K562 (cell line): Measurements from ENCODE around the gene REX1BD. TPM values are rescaled to one million over a fixed set of nuclear protein-coding genes. Genes with fewer than 3 reads are reported as not detected.

Source experiments
- ATAC-seq: fragments of 200-7000 bp; cut with Tn5 transposase; 3 replicates; pipeline ENCODE4 v1.9.1; 2020; ENCODE audit warnings: moderate library complexity
- BruUV-seq: library from RNA; stranded (reverse); fragments of 400-500 nt; replicated peaks from 2 replicates; lab custom pipeline; 2021; lab: Mats Ljungman, UMichigan
- CTCF ChIA-PET: fragments of 300-600 bp; formaldehyde crosslinking; extraction: SDS; loops from one replicate; lab custom pipeline; 2021; ENCODE audit warnings: low intra/inter-chr PET ratio; lab: Yijun Ruan, JAX
- POLR2A ChIA-PET: fragments of 300-600, 350-650 bp; sonication (Branson Sonifier 250); formaldehyde crosslinking; extraction: SDS; loops from one replicate; lab custom pipeline; 2021; ENCODE audit warnings: antibody characterized with exemption, inconsistent platforms; lab: Yijun Ruan, JAX
- DNase-seq, 4 experiments: peaks; one replicate each; pipeline versions ENCODE4 v3.0.0 to v3.0.0-alpha.2; 2011 to 2018; ENCODE audit warnings: low spot score in 3 of 4, mixed read lengths in 3 of 4; ENCODE audit errors: extremely low read depth in 1 of 4
- FAIRE-seq: peaks from 2 replicates; lab custom pipeline; 2011; peaks lifted over from hg19 to GRCh38; lab: Jason Lieb, UNC
- H2AFZ ChIP-seq: 2 replicates; pipeline ENCODE4 v1.6.0; 2011; ENCODE audit warnings: low read depth, low read length, control low read depth, inconsistent platforms
- H3K27ac ChIP-seq: fragments of 200-600 bp; 3 replicates; pipeline ENCODE4 v1.8.0; 2011; ENCODE audit warnings: low read depth, mild to moderate bottlenecking, control low read depth, inconsistent platforms, low read length, moderate library complexity, mixed read lengths; ENCODE audit errors: extremely low read depth
- H3K27me3 ChIP-seq, 2 experiments: fragments of 300-600 bp in 1 of 2; 2 replicates in 1 of 2; 3 replicates in 1 of 2; pipeline versions ENCODE4 v1.6.0 to v1.8.0; 2011; ENCODE audit warnings: inconsistent platforms in 2 of 2, low read length in 2 of 2, mild to moderate bottlenecking in 1 of 2, mixed read lengths in 1 of 2, moderate library complexity in 1 of 2; ENCODE audit not compliant: control insufficient read depth in 2 of 2, insufficient read depth in 2 of 2
- H3K36me3 ChIP-seq: fragments of 300-600 bp; 3 replicates; pipeline ENCODE4 v1.8.0; 2011; ENCODE audit warnings: mild to moderate bottlenecking, low read length, inconsistent platforms; ENCODE audit not compliant: control insufficient read depth, insufficient read depth
- H3K4me1 ChIP-seq, 2 experiments: fragments of 200-600 bp in 1 of 2; replicated peaks in 1 of 2; 2 replicates in 1 of 2; 3 replicates in 1 of 2; pipeline versions ENCODE4 v1.5.1 to v1.8.0; 2011; ENCODE audit warnings: inconsistent platforms in 2 of 2, low read length in 2 of 2, mild to moderate bottlenecking in 1 of 2, mixed read lengths in 1 of 2, moderate library complexity in 1 of 2; ENCODE audit not compliant: control insufficient read depth in 2 of 2, insufficient read depth in 2 of 2
- H3K4me2 ChIP-seq: 2 replicates; pipeline ENCODE4 v1.6.1; 2011; ENCODE audit warnings: low read length, control low read depth, inconsistent platforms, mixed read lengths; ENCODE audit not compliant: insufficient read depth
- H3K4me3 ChIP-seq: fragments of 200-600 bp; sonication (generic), shearing (Covaris generic); 2 replicates; pipeline ENCODE4 v1.5.1; 2016; ENCODE audit warnings: control low read depth, inconsistent platforms
- H3K79me2 ChIP-seq: fragments of 200-600 bp; 3 replicates; pipeline ENCODE4 v1.8.0; 2011; ENCODE audit warnings: low read length, inconsistent platforms; ENCODE audit not compliant: control insufficient read depth, insufficient read depth
- H3K9ac ChIP-seq, 2 experiments: 2 replicates each; pipeline versions ENCODE4 v1.6.0 to v1.6.1; 2011; ENCODE audit warnings: low read depth in 2 of 2, low read length in 2 of 2, control low read depth in 1 of 2, inconsistent platforms in 1 of 2, mild to moderate bottlenecking in 1 of 2, mixed read lengths in 1 of 2; ENCODE audit not compliant: insufficient read depth in 1 of 2
- H3K9me1 ChIP-seq: one replicate; pipeline ENCODE4 v1.6.0; 2011; ENCODE audit warnings: inconsistent platforms, mild to moderate bottlenecking, low read length, moderate library complexity; ENCODE audit not compliant: control insufficient read depth, insufficient read depth
- H3K9me3 ChIP-seq: replicated peaks from 2 replicates; pipeline ENCODE4 v1.5.1; 2011; ENCODE audit warnings: low read depth, low read length, inconsistent platforms; ENCODE audit not compliant: control insufficient read depth, insufficient read depth
- H4K20me1 ChIP-seq: replicated peaks from 2 replicates; pipeline ENCODE4 v1.6.1; 2011; ENCODE audit warnings: low read length, inconsistent platforms, mixed read lengths; ENCODE audit not compliant: control insufficient read depth, insufficient read depth
- BDP1 ChIP-seq: IDR thresholded peaks from 3 replicates; pipeline ENCODE4 v1.6.1; 2011; ENCODE audit not compliant: insufficient read length, insufficient read depth
- CBFB ChIP-seq: sonication (generic); formaldehyde crosslinking; IDR thresholded peaks from 2 replicates; pipeline ENCODE4 v1.4.0; 2020; ENCODE audit warnings: mild to moderate bottlenecking, missing genetic modification reagents
- CHCHD3 ChIP-seq: fragments of 250-450 bp; sonication (Bioruptor Pico); IDR thresholded peaks from 2 replicates; pipeline ENCODE4 v2.1.2; 2022; ENCODE audit warnings: mild to moderate bottlenecking
- DDX20 ChIP-seq: fragments of 450-650 bp; IDR thresholded peaks from 2 replicates; pipeline ENCODE4 v1.6.1; 2016; ENCODE audit warnings: missing genetic modification characterization, low read depth, mild to moderate bottlenecking, missing compliant biosample characterization, moderate library complexity
- GTF3C2 ChIP-seq: IDR thresholded peaks from 3 replicates; pipeline ENCODE4 v1.6.1; 2011; ENCODE audit warnings: borderline replicate concordance, mild to moderate bottlenecking, moderate library complexity; ENCODE audit not compliant: insufficient read length; ENCODE audit errors: extremely low read depth
- LARP7 ChIP-seq: fragments of 450-650 bp; IDR thresholded peaks from 2 replicates; pipeline ENCODE4 v1.6.1; 2016
- RBFOX2 ChIP-seq: fragments of 200-400 bp; formaldehyde crosslinking; IDR thresholded peaks from 2 replicates; pipeline ENCODE4 v1.6.1; 2017; ENCODE audit warnings: low read depth, mild to moderate bottlenecking, low read length, moderate library complexity
- SNAPC5 ChIP-seq: fragments of 250-450 bp; sonication (Bioruptor Pico); IDR thresholded peaks from 2 replicates; pipeline ENCODE4 v1.8.0; 2021; ENCODE audit warnings: moderate library complexity, mild to moderate bottlenecking, inconsistent platforms
- SPI1 ChIP-seq: IDR thresholded peaks from 2 replicates; pipeline ENCODE4 v1.6.1; 2011; ENCODE audit warnings: low read depth, low read length, control low read depth, borderline replicate concordance
- TCF3 ChIP-seq: sonication (generic); formaldehyde crosslinking; IDR thresholded peaks from 2 replicates; pipeline ENCODE4 v1.4.0; 2020; ENCODE audit warnings: mild to moderate bottlenecking, missing genetic modification reagents
- THAP7 ChIP-seq: fragments of 250-450 bp; sonication (Bioruptor Pico); IDR thresholded peaks from 2 replicates; pipeline ENCODE4 v1.5.0; 2021
- TOE1 ChIP-seq, 2 experiments: fragments of 450-650 bp in 1 of 2; sonication (generic) in 1 of 2; formaldehyde crosslinking in 1 of 2; IDR thresholded peaks; 2 replicates each; pipeline versions ENCODE4 v1.7.1 to v1.8.0; 2016 to 2022; ENCODE audit warnings: borderline replicate concordance in 2 of 2, mild to moderate bottlenecking in 2 of 2, antibody characterized with exemption in 1 of 2, inconsistent platforms in 1 of 2, low read depth in 1 of 2, missing genetic modification reagents in 1 of 2, moderate library complexity in 1 of 2
- U2AF2 ChIP-seq: fragments of 200-400 bp; formaldehyde crosslinking; optimal IDR thresholded peaks from 2 replicates; pipeline ENCODE3; 2017; ENCODE audit warnings: low read depth, mild to moderate bottlenecking, low read length
- ZFP36 ChIP-seq: fragments of 150-350 bp; IDR thresholded peaks from 2 replicates; pipeline ENCODE4 v1.6.1; 2018; ENCODE audit warnings: low read length, low read depth; ENCODE audit not compliant: partially characterized antibody
- ZNF384 ChIP-seq: IDR thresholded peaks from 2 replicates; pipeline ENCODE4 v1.6.1; 2012; ENCODE audit warnings: low read depth, low read length, improper control_type of control experiment
- ZNF436 ChIP-seq: fragments of 250-450, 450-650 bp; sonication (Bioruptor Pico); formaldehyde crosslinking; IDR thresholded peaks from 2 replicates; pipeline ENCODE4 v1.7.0; 2020; ENCODE audit warnings: mild to moderate bottlenecking
- ZNF707 ChIP-seq: fragments of 250-450 bp; sonication (Bioruptor Pico); conservative IDR thresholded peaks from 2 replicates; pipeline ENCODE4 v1.8.0; 2022; ENCODE audit warnings: inconsistent platforms, mild to moderate bottlenecking, moderate library complexity
- WGBS: fragments of 100-300 bp; shearing (Covaris generic); methylation state at CpG from one replicate; pipeline ENCODE4 v1.1.6; 2016; ENCODE audit warnings: low coverage, mixed read lengths; ENCODE audit not compliant: insufficient coverage; ENCODE audit errors: missing lambda C conversion rate; 5-methylcytosine and 5-hydroxymethylcytosine counted together
- in situ Hi-C: fragments of 300-500 bp; cut with MboI; formaldehyde crosslinking; loops from 4 replicates; pipeline ENCODE4 v1.15.0; 2018; ENCODE audit warnings: inconsistent platforms, mixed read lengths
- intact Hi-C: fragments of 100-400 bp; cut with micrococcal nuclease; formaldehyde crosslinking; loops from 2 replicates; pipeline ENCODE4 v1.14.2; 2022
- polyA plus RNA-seq, 8 experiments: library from polyadenylated mRNA; depleted of rRNA in 4 of 8; stranded (reverse) in 5 of 8; unstranded in 3 of 8; fragments of >200 nt; fragmentation: Nextera tagmentation in 2 of 8; fragmentation: Illumina TruSeq in 1 of 8; extraction: Ambion mirVana in 2 of 8; extraction: Trizol in 1 of 8; gene quantifications; 2 replicates each; pipeline versions ENCODE4 v1.2.1 to v1.2.3, GENCODE V29; 2011 to 2014; ENCODE audit warnings: inconsistent platforms in 1 of 8, missing spikeins in 1 of 8
- total RNA-seq, 7 experiments: library from RNA; depleted of rRNA in 6 of 7; stranded (reverse); fragments of >200 nt in 6 of 7; fragmentation: Illumina TruSeq in 2 of 7; extraction: Trizol in 2 of 7; gene quantifications; 2 replicates each; pipeline versions ENCODE4 v1.2.1 to v1.2.3, GENCODE V29; 2011 to 2021; ENCODE audit warnings: low replicate concordance in 1 of 7
- TF ChIP-seq, protein P1 (sequence below): fragments of 250-450 bp; sonication (Bioruptor Pico); IDR thresholded peaks from 2 replicates; pipeline ENCODE4 v1.4.0; 2020; ENCODE audit warnings: mild to moderate bottlenecking, moderate library complexity

REX1BD gene
- total and polyA plus RNA-seq, 9 of the 15 experiments (the other 6 are each of a cell fraction or from before 2014, with no cell fraction given): 1.9 to 136 (median 13.8) TPM

GRCh38 chr19:18558604-18559003 lies 30.0 kb upstream of the REX1BD start:
- Histone ChIP-seq H3K79me2 (peaks cover 44% of the 10 kb centered on the region), H3K9me1 (no peaks in the 10 kb centered on the region), H3K9ac (peak overlapping the region; percentile 78 to 97), H3K4me3 (peak overlapping the region; percentile 77), H3K27me3 (no peaks in the 10 kb centered on the region), H3K9me3 (no peaks in the 10 kb centered on the region), H3K36me3 (peaks cover 37% of the 10 kb centered on the region; the same call in 2 of the 3 replicates), H2AFZ (no peak overlapping the region), H3K4me1 (peaks cover 8 to 18% of the 10 kb centered on the region in 2 experiments; a peak in 4 of 5 replicates), H4K20me1 (no peaks in the 10 kb centered on the region), H3K4me2 (peak overlapping the region; percentile 96), H3K27ac (peak overlapping the region; percentile 81)
- FAIRE-seq (peak; percentile 63), ATAC-seq (peak; percentile 18), DNase-seq (peak in 1 of 4 experiments; percentile 40)
- POLR2A ChIA-PET: interaction anchor here (0.7 to 4.7 kb wide), 9 partner anchors 12 to 73 kb away, joined by 3 to 49 read pairs (median 9); partner anchors contain the start of genes FKBP8, REX1BD and UBA52
- 11% methylated on average over 3 of the region's 3 CpGs for WGBS
- intact Hi-C loops (loop anchor here (5.0 kb wide), 1 partner anchor 36 kb away; the partner anchor contains the start of gene ELL), in situ Hi-C loops (no loop called here)
- CTCF ChIA-PET: no interaction called here
- no TSS peak for BruUV-seq
- TF ChIP-seq TOE1 (IDR thresholded peaks at IDR 0.05; ENCODE audit: borderline replicate concordance): no peak
- no peak for TF ChIP-seq TOE1 (CRISPR knock-in tag; IDR thresholded peaks at IDR 0.05; ENCODE audit: borderline replicate concordance, low read depth)
- no peak for TF ChIP-seq ZNF436
- no peak for TF ChIP-seq RBFOX2
- no peak for TF ChIP-seq BDP1
- no peak for TF ChIP-seq U2AF2
- no peak for TF ChIP-seq LARP7
- peak; percentile 95 for TF ChIP-seq ZFP36
- no peak for TF ChIP-seq ZNF707
- TF ChIP-seq CHCHD3 (CRISPR knock-in tag): no peak
- TF ChIP-seq TCF3 (CRISPR knock-in tag): no peak
- TF ChIP-seq GTF3C2: no peak
- peak; percentile 61 for TF ChIP-seq ZNF384
- no peak for TF ChIP-seq SNAPC5
- TF ChIP-seq SPI1: peak; percentile 47; the same call in 1 of the 2 replicates
- TF ChIP-seq, protein P1, sequence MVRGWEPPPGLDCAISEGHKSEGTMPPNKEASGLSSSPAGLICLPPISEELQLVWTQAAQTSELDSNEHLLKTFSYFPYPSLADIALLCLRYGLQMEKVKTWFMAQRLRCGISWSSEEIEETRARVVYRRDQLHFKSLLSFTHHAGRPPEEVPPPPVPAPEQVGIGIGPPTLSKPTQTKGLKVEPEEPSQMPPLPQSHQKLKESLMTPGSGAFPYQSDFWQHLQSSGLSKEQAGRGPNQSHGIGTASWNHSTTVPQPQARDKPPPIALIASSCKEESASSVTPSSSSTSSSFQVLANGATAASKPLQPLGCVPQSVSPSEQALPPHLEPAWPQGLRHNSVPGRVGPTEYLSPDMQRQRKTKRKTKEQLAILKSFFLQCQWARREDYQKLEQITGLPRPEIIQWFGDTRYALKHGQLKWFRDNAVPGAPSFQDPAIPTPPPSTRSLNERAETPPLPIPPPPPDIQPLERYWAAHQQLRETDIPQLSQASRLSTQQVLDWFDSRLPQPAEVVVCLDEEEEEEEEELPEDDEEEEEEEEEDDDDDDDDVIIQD (CRISPR knock-in tag): no peak
- no peak for TF ChIP-seq DDX20 (tag)
- TF ChIP-seq CBFB (CRISPR knock-in tag): no peak
- TF ChIP-seq THAP7 (CRISPR knock-in tag): no peak
